ENCODE results near the gene PLXNA3. TPM values are rescaled to one million over a fixed set of nuclear protein-coding genes. Genes with fewer than 3 reads are reported as not detected.

The PLXNA3 gene
- total RNA-seq, 1 donor from 2014 or later = 108 TPM

GRCh38 chrX:154463611-154464220 is 5.6 kb downstream of the PLXNA3 start:
- TF ChIP-seq CTCF (IDR thresholded peaks at IDR 0.05) = no peak
- Mint-ChIP-seq H3K4me1 (ENCODE audit: unreplicated experiment) (peaks cover 11% of the 10 kb centered on the region), H3K36me3 (ENCODE audit: unreplicated experiment) (peaks cover 9% of the 10 kb centered on the region), H3K27me3 (ENCODE audit: unreplicated experiment) (no peaks in the 10 kb centered on the region), H3K4me3 (ENCODE audit: unreplicated experiment) (no peak overlapping the region), H3K9me3 (ENCODE audit: unreplicated experiment) (no peaks in the 10 kb centered on the region), H3K27ac (ENCODE audit: unreplicated experiment) (no peak overlapping the region)
- no peak for DNase-seq (ENCODE audit: extremely low spot score, unreplicated experiment)

GRCh38 chrX:154464806-154465365 is 6.8 kb downstream of the PLXNA3 start:
- no peak overlapping the region for H3K4me3 Mint-ChIP-seq (ENCODE audit: unreplicated experiment)
- H3K4me1 Mint-ChIP-seq (ENCODE audit: unreplicated experiment) = peaks cover 8% of the 10 kb centered on the region
- H3K27ac Mint-ChIP-seq (ENCODE audit: unreplicated experiment) = no peak overlapping the region
- H3K9me3 Mint-ChIP-seq (ENCODE audit: unreplicated experiment) = no peaks in the 10 kb centered on the region
- no peaks in the 10 kb centered on the region for H3K27me3 Mint-ChIP-seq (ENCODE audit: unreplicated experiment)
- H3K36me3 Mint-ChIP-seq (ENCODE audit: unreplicated experiment) = peaks cover 12% of the 10 kb centered on the region
- TF ChIP-seq CTCF (IDR thresholded peaks at IDR 0.05) = no peak
- no peak for DNase-seq (ENCODE audit: extremely low spot score, unreplicated experiment)

- no peak for TF ChIP-seq CTCF (IDR thresholded peaks at IDR 0.05)
- Mint-ChIP-seq H3K27ac (ENCODE audit: unreplicated experiment) (no peak overlapping the region), H3K4me1 (ENCODE audit: unreplicated experiment) (peaks cover 2% of the 10 kb centered on the region), H3K4me3 (ENCODE audit: unreplicated experiment) (no peak overlapping the region), H3K36me3 (ENCODE audit: unreplicated experiment) (peaks cover 16% of the 10 kb centered on the region), H3K9me3 (ENCODE audit: unreplicated experiment) (no peaks in the 10 kb centered on the region), H3K27me3 (ENCODE audit: unreplicated experiment) (no peaks in the 10 kb centered on the region)
- no peak for DNase-seq (ENCODE audit: extremely low spot score, unreplicated experiment)
Measured at GRCh38 chrX:154465601-154466000, 7.5 kb downstream of the PLXNA3 start.

GRCh38 chrX:154466036-154466435 is 8.0 kb downstream of the PLXNA3 start:
- no peak for DNase-seq (ENCODE audit: extremely low spot score, unreplicated experiment)
- Mint-ChIP-seq H3K4me3 (ENCODE audit: unreplicated experiment) (no peak overlapping the region), H3K9me3 (ENCODE audit: unreplicated experiment) (no peaks in the 10 kb centered on the region), H3K4me1 (ENCODE audit: unreplicated experiment) (peaks cover 2% of the 10 kb centered on the region), H3K36me3 (ENCODE audit: unreplicated experiment) (peaks cover 17% of the 10 kb centered on the region), H3K27me3 (ENCODE audit: unreplicated experiment) (no peaks in the 10 kb centered on the region), H3K27ac (ENCODE audit: unreplicated experiment) (no peak overlapping the region)
- no peak for TF ChIP-seq CTCF (IDR thresholded peaks at IDR 0.05)

- peaks cover 14% of the 10 kb centered on the region for H3K36me3 Mint-ChIP-seq (ENCODE audit: unreplicated experiment)
- H3K4me1 Mint-ChIP-seq (ENCODE audit: unreplicated experiment) = no peaks in the 10 kb centered on the region
- TF ChIP-seq CTCF (IDR thresholded peaks at IDR 0.05) = no peak
- H3K4me3 Mint-ChIP-seq (ENCODE audit: unreplicated experiment) = no peak overlapping the region
- H3K9me3 Mint-ChIP-seq (ENCODE audit: unreplicated experiment) = no peaks in the 10 kb centered on the region
- H3K27ac Mint-ChIP-seq (ENCODE audit: unreplicated experiment) = no peak overlapping the region
- H3K27me3 Mint-ChIP-seq (ENCODE audit: unreplicated experiment) = no peaks in the 10 kb centered on the region
- no peak for DNase-seq (ENCODE audit: extremely low spot score, unreplicated experiment)
Measured at GRCh38 chrX:154466907-154467306, 8.8 kb downstream of the PLXNA3 start.

All from osteocyte (in vitro differentiated cells).